WTC11 (cell line): ENCODE data around the gene MED12L. TPM values are rescaled to one million over a fixed set of nuclear protein-coding genes. Genes with fewer than 3 reads are reported as not detected.

Source experiments
- ATAC-seq: fragments of 200-7000 bp; cut with Tn5 transposase; 2 replicates; pipeline ENCODE4 v1.10.0; 2021; ENCODE audit warnings: mild to moderate bottlenecking, moderate library complexity
- CTCF ChIA-PET: fragments of 300-600 bp; sonication (Branson Sonifier 250); formaldehyde crosslinking; loops from one replicate; lab custom pipeline; 2021; ENCODE audit warnings: antibody characterized with exemption; lab: Charles Lee
- POLR2A ChIA-PET: fragments of 350-600 bp; sonication (Branson Sonifier 250); formaldehyde crosslinking; loops from one replicate; lab custom pipeline; 2021; ENCODE audit warnings: antibody characterized with exemption; lab: Charles Lee
- DNase-seq: peaks from one replicate; pipeline ENCODE4 v3.0.0; 2021; ENCODE audit warnings: low spot score
- H3K27ac Mint-ChIP-seq: 2 replicates; pipeline ENCODE4 v1.8.0; 2021; ENCODE audit warnings: mixed read lengths
- H3K27me3 Mint-ChIP-seq: 2 replicates; pipeline ENCODE4 v1.8.0; 2021; ENCODE audit warnings: low read depth, mild to moderate bottlenecking, moderate library complexity, mixed read lengths
- H3K36me3 Mint-ChIP-seq: 2 replicates; pipeline ENCODE4 v1.8.0; 2021; ENCODE audit warnings: mixed read lengths
- H3K4me1 Mint-ChIP-seq: 2 replicates; pipeline ENCODE4 v1.8.0; 2022; ENCODE audit warnings: mixed read lengths
- H3K4me3 Mint-ChIP-seq: 2 replicates; pipeline ENCODE4 v1.8.0; 2021; ENCODE audit warnings: mild to moderate bottlenecking, moderate library complexity, mixed read lengths
- H3K9me3 Mint-ChIP-seq: 2 replicates; pipeline ENCODE4 v1.8.0; 2021; ENCODE audit warnings: mixed read lengths
- ARID4B ChIP-seq: sonication (generic); formaldehyde crosslinking; IDR thresholded peaks from 2 replicates; pipeline ENCODE4 v1.8.0; 2023; ENCODE audit warnings: missing genetic modification reagents, mild to moderate bottlenecking, borderline replicate concordance
- ATF3 ChIP-seq: sonication (generic); formaldehyde crosslinking; conservative IDR thresholded peaks from 2 replicates; pipeline ENCODE4 v1.8.1; 2022; ENCODE audit warnings: mild to moderate bottlenecking, missing genetic modification reagents
- ATF6 ChIP-seq: sonication (generic); formaldehyde crosslinking; IDR thresholded peaks from 2 replicates; pipeline ENCODE4 v1.8.1; 2023; ENCODE audit warnings: mild to moderate bottlenecking, missing genetic modification reagents
- CBFB ChIP-seq: sonication (generic); formaldehyde crosslinking; IDR thresholded peaks from 2 replicates; pipeline ENCODE4 v1.8.1; 2022; ENCODE audit warnings: mild to moderate bottlenecking, low read depth, missing genetic modification reagents
- E2F4 ChIP-seq: sonication (generic); formaldehyde crosslinking; IDR thresholded peaks from 2 replicates; pipeline ENCODE4 v1.8.1; 2022; ENCODE audit warnings: low read depth, mild to moderate bottlenecking, moderate library complexity, missing genetic modification reagents, borderline replicate concordance
- EMX1 ChIP-seq: fragments of 250-450 bp; sonication (Bioruptor Pico); IDR thresholded peaks from 2 replicates; pipeline ENCODE4 v1.8.0; 2021; ENCODE audit warnings: mild to moderate bottlenecking
- ERG ChIP-seq: fragments of 250-450 bp; sonication (Bioruptor Pico); IDR thresholded peaks from 2 replicates; pipeline ENCODE4 v1.8.0; 2021; ENCODE audit warnings: mild to moderate bottlenecking
- GRHL2 ChIP-seq: fragments of 250-450 bp; sonication (Bioruptor Pico); IDR thresholded peaks from 2 replicates; pipeline ENCODE4 v1.8.0; 2022; ENCODE audit warnings: mild to moderate bottlenecking, moderate library complexity; ENCODE audit not compliant: insufficient replicate concordance, severe bottlenecking
- HMGA2 ChIP-seq: fragments of 250-450 bp; sonication (Bioruptor Pico); IDR thresholded peaks from 2 replicates; pipeline ENCODE4 v1.4.0; 2021; ENCODE audit warnings: mild to moderate bottlenecking, moderate library complexity
- IRF2 ChIP-seq: sonication (generic); formaldehyde crosslinking; IDR thresholded peaks from 2 replicates; pipeline ENCODE4 v1.8.0; 2022; ENCODE audit warnings: low read depth, missing genetic modification reagents, borderline replicate concordance
- JUN ChIP-seq: sonication (generic); formaldehyde crosslinking; IDR thresholded peaks from 2 replicates; pipeline ENCODE4 v1.8.0; 2023; ENCODE audit warnings: mild to moderate bottlenecking, missing genetic modification reagents
- MAX ChIP-seq: sonication (generic); formaldehyde crosslinking; IDR thresholded peaks from 2 replicates; pipeline ENCODE4 v1.8.0; 2022; ENCODE audit warnings: mild to moderate bottlenecking, missing genetic modification reagents
- MXD4 ChIP-seq: fragments of 250-450 bp; sonication (Bioruptor Pico); IDR thresholded peaks from 2 replicates; pipeline ENCODE4 v1.8.0; 2021; ENCODE audit warnings: mild to moderate bottlenecking, moderate library complexity, borderline replicate concordance
- MYBL2 ChIP-seq: sonication (generic); formaldehyde crosslinking; IDR thresholded peaks from 2 replicates; pipeline ENCODE4 v1.8.1; 2023; ENCODE audit warnings: mild to moderate bottlenecking, moderate library complexity, missing genetic modification reagents
- NFE2L1 ChIP-seq: sonication (generic); formaldehyde crosslinking; IDR thresholded peaks from 2 replicates; pipeline ENCODE4 v1.8.1; 2023; ENCODE audit warnings: missing genetic modification reagents
- NR3C1 ChIP-seq: sonication (generic); formaldehyde crosslinking; conservative IDR thresholded peaks from 2 replicates; pipeline ENCODE4 v1.8.1; 2023; ENCODE audit warnings: low read depth, mild to moderate bottlenecking, missing genetic modification reagents
- PRRX2 ChIP-seq: fragments of 250-450 bp; sonication (Bioruptor Pico); IDR thresholded peaks from 2 replicates; pipeline ENCODE4 v1.8.0; 2021; ENCODE audit warnings: mild to moderate bottlenecking
- RELA ChIP-seq: sonication (generic); formaldehyde crosslinking; IDR thresholded peaks from 2 replicates; pipeline ENCODE4 v1.8.1; 2022; ENCODE audit warnings: missing genetic modification reagents, mild to moderate bottlenecking, borderline replicate concordance
- TCF7 ChIP-seq: sonication (generic); formaldehyde crosslinking; IDR thresholded peaks from 2 replicates; pipeline ENCODE4 v1.8.0; 2022; ENCODE audit warnings: mild to moderate bottlenecking, low read depth, missing genetic modification reagents, moderate library complexity
- USF2 ChIP-seq: sonication (generic); formaldehyde crosslinking; IDR thresholded peaks from 2 replicates; pipeline ENCODE4 v1.8.1; 2023; ENCODE audit warnings: mild to moderate bottlenecking, missing genetic modification reagents, moderate library complexity
- ZBTB43 ChIP-seq: sonication (generic); formaldehyde crosslinking; IDR thresholded peaks from 2 replicates; pipeline ENCODE4 v1.8.1; 2023; ENCODE audit warnings: mild to moderate bottlenecking, missing genetic modification reagents
- ZMAT4 ChIP-seq: fragments of 250-450 bp; sonication (Bioruptor Pico); IDR thresholded peaks from 2 replicates; pipeline ENCODE4 v1.9.0; 2021; ENCODE audit warnings: mild to moderate bottlenecking
- ZNF219 ChIP-seq: sonication (generic); formaldehyde crosslinking; IDR thresholded peaks from 2 replicates; pipeline ENCODE4 v1.8.0; 2023; ENCODE audit warnings: missing genetic modification reagents, mild to moderate bottlenecking, borderline replicate concordance
- ZNF416 ChIP-seq: fragments of 250-450 bp; sonication (Bioruptor Pico); IDR thresholded peaks from 2 replicates; pipeline ENCODE4 v1.9.0; 2021; ENCODE audit warnings: mild to moderate bottlenecking, inconsistent platforms
- ZNF671 ChIP-seq: fragments of 250-450 bp; sonication (Bioruptor Pico); IDR thresholded peaks from 2 replicates; pipeline ENCODE4 v1.8.0; 2021; ENCODE audit warnings: mild to moderate bottlenecking
- total RNA-seq: library from RNA; stranded (reverse); gene quantifications from 3 replicates; pipeline ENCODE4 v1.2.3, GENCODE V29; 2021

The MED12L gene
- total RNA-seq, 1 experiment from 2014 or later = 27.4 TPM

- ChIA-PET CTCF (no interaction called here), POLR2A (no interaction called here)
- DNase-seq = no peak
- H3K27me3 Mint-ChIP-seq = no peaks in the 10 kb centered on the region
- H3K9me3 Mint-ChIP-seq = no peaks in the 10 kb centered on the region
- H3K27ac Mint-ChIP-seq = no peak overlapping the region
- H3K4me1 Mint-ChIP-seq = peaks cover 18% of the 10 kb centered on the region
- no peak for TF ChIP-seq NR3C1 (CRISPR knock-in tag)
- TF ChIP-seq PRRX2 (CRISPR knock-in tag) = no peak
- TF ChIP-seq RELA (CRISPR knock-in tag) = no peak
- no peak for TF ChIP-seq ZNF671 (CRISPR knock-in tag)
- TF ChIP-seq ERG (CRISPR knock-in tag) = no peak
- TF ChIP-seq CBFB (CRISPR knock-in tag) = no peak
- no peak for TF ChIP-seq GRHL2 (CRISPR knock-in tag)
- TF ChIP-seq MAX = no peak
- TF ChIP-seq JUN (CRISPR knock-in tag) = no peak
- TF ChIP-seq ARID4B (CRISPR knock-in tag) = no peak
- TF ChIP-seq IRF2 (CRISPR knock-in tag) = no peak
- TF ChIP-seq ZMAT4 (CRISPR knock-in tag) = no peak
- TF ChIP-seq ATF3 = no peak
- TF ChIP-seq E2F4 = no peak
- no peak for TF ChIP-seq TCF7
- TF ChIP-seq ZNF219 = no peak
- no peak for TF ChIP-seq ZNF416 (CRISPR knock-in tag)
- no peak for TF ChIP-seq NFE2L1 (CRISPR knock-in tag)
- TF ChIP-seq MYBL2 (CRISPR knock-in tag) = no peak
- H3K4me3 Mint-ChIP-seq = no peak overlapping the region
- peak; percentile 46 for ATAC-seq
- peaks cover 9% of the 10 kb centered on the region for H3K36me3 Mint-ChIP-seq
Measured at GRCh38 chr3:151421938-151422337, 336.5 kb downstream of the MED12L start.

GRCh38 chr3:151423091-151423490, 337.6 kb downstream of the MED12L start:
- H3K4me3 Mint-ChIP-seq = no peak overlapping the region
- ChIA-PET CTCF (interaction anchor here (0.7 kb wide), 2 partner anchors 195 to 356 kb away, joined by 3 to 5 read pairs; no protein-coding TSS in a partner anchor), POLR2A (no interaction called here)
- ATAC-seq = no peak
- H3K4me1 Mint-ChIP-seq = peaks cover 18% of the 10 kb centered on the region
- H3K9me3 Mint-ChIP-seq = no peaks in the 10 kb centered on the region
- H3K36me3 Mint-ChIP-seq = peaks cover 7% of the 10 kb centered on the region
- no peak overlapping the region for H3K27ac Mint-ChIP-seq
- H3K27me3 Mint-ChIP-seq = peaks cover 6% of the 10 kb centered on the region; the same call in 1 of the 2 replicates
- no peak for DNase-seq
- TF ChIP-seq HMGA2 (CRISPR knock-in tag) (no peak), USF2 (CRISPR knock-in tag) (no peak), CBFB (CRISPR knock-in tag) (no peak), ZBTB43 (CRISPR knock-in tag) (no peak), ZMAT4 (CRISPR knock-in tag) (no peak), EMX1 (CRISPR knock-in tag) (no peak), MXD4 (CRISPR knock-in tag) (no peak), ATF6 (no peak)
